Measurements from ENCODE around the gene ATOH8.
"Not testable (repeated sequence)": the region's sequence is repeated elsewhere in the genome, so short reads cannot be mapped to it uniquely, and the experiment has no call there.

ATOH8 gene, protein sequence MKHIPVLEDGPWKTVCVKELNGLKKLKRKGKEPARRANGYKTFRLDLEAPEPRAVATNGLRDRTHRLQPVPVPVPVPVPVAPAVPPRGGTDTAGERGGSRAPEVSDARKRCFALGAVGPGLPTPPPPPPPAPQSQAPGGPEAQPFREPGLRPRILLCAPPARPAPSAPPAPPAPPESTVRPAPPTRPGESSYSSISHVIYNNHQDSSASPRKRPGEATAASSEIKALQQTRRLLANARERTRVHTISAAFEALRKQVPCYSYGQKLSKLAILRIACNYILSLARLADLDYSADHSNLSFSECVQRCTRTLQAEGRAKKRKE
- 0 to 0.14 reads per million in 2 donors for total RNA-seq

DNA sequence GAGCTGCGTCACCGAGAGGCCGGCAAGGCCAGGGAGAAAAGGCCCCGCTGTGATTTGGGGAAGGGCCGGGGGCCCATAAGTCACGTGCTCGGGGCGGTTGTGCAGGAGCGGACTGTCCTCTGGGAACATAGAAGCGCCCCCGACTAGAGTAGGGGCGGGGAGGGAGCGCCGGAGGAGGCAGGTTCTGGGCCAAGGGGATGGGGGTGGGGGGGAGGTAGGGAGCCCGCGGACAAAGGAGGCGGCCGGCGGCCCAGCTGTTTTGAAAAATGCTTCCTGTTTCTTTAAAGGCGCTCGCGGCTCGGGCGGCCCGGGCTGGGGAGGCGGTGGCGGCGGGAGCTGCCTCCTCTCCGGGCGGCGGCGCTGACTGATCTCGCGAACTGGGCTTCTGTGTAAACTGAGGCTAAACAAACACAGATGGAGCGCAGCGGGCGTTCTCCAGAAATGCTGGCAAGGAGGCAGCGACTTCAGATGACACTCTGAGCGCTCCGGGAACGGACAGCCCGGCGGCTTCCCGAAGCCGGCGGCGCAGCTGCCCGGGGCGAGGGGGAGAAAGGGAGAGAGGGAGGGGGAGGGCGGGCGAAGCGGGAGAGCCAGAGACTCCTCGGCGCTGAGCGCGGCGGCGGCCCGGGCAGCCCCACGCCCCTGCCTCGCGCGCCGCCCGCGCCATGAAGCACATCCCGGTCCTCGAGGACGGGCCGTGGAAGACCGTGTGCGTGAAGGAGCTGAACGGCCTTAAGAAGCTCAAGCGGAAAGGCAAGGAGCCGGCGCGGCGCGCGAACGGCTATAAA, at the start of gene ATOH8:
TSS of gene ATOH8 (plus strand) at position 467 of the 788 bp plus-strand sequence. CDS start at position 666, 199 bp downstream.
- DNase-seq, result no peak

- no peak for DNase-seq
Measured at GRCh38 chr2:85704038-85704437, 49.8 kb upstream of the ATOH8 start.

GRCh38 chr2:85704800-85705679, 48.8 kb upstream of the ATOH8 start:
- DNase-seq, result no peak

GRCh38 chr2:85705680-85706039, 48.1 kb upstream of the ATOH8 start:
- no peak for DNase-seq

DNA sequence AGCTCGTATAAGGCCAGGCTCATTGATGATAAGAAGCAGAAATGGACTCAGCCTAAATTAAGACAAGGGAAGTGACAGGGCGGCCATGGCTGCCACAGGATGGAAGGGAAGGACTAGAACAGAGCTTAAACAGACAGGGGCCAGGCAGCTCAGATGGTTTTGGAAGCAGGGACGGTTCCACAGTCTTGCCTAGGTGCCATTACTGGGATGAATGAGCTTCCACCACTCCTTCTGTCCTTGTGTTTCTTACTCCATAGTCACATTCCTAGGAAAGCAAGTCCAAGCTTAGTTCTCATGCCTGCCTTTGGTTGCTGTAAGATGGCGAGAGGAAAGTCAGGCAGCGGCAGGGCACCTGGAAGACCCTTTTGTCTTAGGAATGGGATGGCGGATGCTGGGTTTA, 47.7 kb upstream of the ATOH8 start:
- DNase-seq, result no peak

GRCh38 chr2:85706599-85707296, 47.0 kb upstream of the ATOH8 start:
- no peak for DNase-seq

- peak; percentile 25 for DNase-seq
Measured at GRCh38 chr2:85707304-85707703, 46.5 kb upstream of the ATOH8 start.

- no peak for DNase-seq
Measured at GRCh38 chr2:85708641-85709040, 45.1 kb upstream of the ATOH8 start.

DNA sequence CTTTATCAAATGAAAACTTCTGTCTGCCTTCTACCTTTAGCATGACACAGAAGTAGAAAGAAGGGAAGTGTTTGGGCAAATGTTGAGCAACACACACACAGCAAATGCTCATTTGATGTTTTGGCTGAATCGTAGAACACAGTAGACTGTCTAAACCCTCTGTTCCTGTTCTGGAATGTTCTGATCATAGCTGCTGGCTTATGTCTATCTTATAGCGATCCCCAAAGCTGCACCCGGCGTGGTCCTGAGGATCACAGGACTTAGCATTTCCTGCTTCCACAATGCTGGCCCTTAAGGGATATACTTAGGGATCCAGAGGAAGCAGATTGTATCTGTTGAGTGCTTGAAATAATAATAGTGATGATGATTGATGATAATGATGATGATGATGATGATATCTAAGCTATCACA, 44.4 kb upstream of the ATOH8 start:
- no peak for DNase-seq

- DNase-seq, result no peak
Measured at GRCh38 chr2:85710687-85711577, 42.9 kb upstream of the ATOH8 start.

DNA sequence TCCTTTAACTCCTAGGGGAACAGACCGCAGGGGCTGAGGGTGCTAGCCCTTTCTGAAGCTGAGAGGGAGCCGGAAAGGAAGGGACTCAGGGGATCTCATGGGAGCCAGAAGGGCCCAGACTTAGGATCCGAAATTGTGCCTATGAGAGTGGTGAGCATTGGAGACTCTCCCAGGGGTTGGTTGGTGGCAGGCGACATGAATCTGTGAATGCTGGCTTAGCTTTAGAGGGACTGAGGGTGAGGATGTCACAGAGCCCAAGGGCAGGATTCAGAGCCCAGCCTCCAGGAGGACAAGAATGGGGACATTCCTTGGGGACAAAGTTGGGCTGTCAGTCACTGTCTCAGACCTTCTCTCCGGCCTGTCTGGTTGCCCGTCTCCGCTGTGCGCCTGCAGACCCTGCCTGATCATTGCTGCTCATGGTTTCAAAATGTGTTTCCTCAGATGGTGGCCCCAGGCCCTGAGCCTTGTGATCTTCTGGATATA, 42.2 kb upstream of the ATOH8 start:
- DNase-seq, result no peak

GRCh38 chr2:85712336-85712735, 41.5 kb upstream of the ATOH8 start:
- DNase-seq, result no peak

DNA sequence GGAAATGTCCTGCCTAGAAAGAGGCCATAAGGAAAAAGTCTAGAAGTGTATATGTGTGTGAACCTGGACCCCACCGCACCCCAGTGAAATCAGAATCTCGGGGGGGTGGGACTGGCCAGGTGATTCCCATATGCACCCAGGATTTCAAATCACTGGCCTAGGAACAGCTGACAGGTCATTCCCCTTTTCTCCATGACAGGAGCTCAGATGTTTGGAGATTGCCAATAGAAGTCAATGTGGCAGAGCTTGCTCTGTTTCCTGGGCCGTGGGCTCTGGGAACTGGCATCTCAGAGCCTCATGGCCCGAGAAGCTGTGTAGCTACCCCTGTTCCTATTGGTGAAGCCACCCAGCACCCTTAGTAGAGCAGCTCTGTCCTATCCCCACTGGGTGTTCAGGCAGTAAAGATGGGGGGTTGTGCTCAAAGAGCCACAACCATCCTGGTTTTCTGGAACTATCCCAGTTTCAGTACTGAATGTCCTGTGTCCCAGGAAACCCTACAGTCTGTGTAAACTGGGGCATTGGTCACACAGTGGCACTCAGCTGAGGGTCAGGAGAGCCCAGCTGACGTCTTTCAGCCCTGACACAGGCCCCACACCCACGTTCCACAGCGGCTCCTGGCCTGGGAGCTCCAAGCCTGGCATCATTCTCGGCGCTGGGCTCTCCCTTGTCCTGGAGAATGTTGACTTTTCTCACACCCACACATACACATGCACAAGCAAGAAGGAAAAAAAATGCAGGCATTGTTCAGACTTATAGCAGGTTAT, 40.8 kb upstream of the ATOH8 start:
- no peak for DNase-seq

DNA sequence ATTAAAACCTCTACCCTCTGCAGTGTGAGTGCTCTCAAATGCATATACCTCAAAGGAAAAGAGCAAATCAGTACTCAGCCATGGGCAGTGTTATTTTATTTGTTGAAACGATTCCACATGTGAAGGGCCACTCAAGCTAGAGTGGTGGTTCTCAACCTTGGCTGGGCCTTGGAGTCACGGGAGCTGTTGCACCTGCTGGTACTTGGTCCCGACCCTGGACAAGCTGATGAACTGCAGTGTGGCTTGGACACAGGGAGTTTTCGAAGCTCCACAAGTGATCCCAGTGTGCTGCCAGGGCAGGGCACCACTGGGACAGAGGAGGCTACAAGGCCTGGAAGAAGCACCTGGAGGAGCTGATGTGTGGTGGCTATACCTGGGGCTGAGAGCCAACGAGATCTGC, 40.0 kb upstream of the ATOH8 start:
- no peak for DNase-seq

GRCh38 chr2:85714421-85714820, 39.4 kb upstream of the ATOH8 start:
- DNase-seq, result not testable (repeated sequence)

- DNase-seq, result no peak
Measured at GRCh38 chr2:85714841-85715240, 39.0 kb upstream of the ATOH8 start.

DNA sequence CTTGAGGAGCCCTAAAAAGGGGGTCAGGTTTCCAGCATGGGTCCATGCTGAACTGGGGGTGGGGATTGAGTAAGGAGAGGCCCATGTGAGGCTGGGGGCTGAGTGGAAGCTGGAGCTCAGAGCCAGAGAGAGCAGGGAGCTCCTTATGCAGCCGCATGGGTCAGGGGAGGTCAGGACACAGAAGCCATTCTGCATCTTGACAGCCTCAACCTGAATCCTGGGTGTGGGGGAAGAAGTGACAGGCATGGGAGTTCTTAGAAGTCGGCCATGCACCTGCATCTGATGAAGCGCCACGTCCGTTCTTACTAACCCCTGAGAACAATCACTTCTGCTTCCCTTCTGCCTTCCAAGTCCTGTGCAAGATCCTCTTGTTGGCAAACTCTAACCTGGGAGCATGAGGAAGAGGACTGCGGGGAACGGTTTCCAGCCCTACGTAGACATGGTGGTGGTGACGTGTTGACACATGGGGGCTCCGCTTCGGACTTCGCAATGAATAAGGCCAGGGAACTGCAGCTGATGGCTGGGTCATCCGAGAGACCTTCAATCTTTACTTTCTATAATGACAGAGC, 37.4 kb upstream of the ATOH8 start:
- DNase-seq, result no peak

DNA sequence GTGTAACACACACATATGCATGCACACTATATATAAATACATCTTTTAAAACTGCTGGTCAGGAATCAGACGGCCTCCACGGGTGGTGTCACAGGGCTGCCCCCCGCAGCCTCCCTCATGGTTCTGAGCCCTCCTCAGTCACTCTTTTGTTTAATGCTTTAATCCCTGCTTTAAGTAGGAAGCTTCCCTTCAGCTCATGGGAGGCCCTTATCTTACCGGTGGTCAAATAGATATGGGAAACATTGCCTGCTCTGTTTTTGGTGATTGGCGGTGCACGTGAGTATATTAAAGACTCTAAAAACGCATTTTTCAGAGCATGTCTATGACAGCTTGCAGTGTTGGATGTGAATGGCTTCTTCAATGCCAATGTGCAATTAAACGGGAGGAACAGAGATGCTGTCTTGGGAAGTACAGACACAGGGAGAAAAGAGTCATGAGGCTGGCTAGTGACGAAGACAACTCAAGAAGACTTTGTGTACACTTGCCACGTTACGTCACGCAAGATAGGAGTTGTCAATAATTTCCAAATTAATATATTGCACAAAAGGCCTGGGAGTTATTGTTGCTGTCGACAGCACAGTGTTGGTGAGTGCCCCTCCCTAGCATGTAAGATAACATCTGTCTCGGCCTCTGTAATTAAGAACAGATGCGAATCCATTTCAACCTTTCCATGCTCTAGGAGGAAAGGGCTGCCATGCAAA, 36.3 kb upstream of the ATOH8 start:
- no peak for DNase-seq

- DNase-seq, result no peak
Measured at GRCh38 chr2:85718009-85718391, 35.8 kb upstream of the ATOH8 start.

All from T-helper 9 cell (primary cell).